K562 (cell line): ENCODE data around the gene SEC14L3. TPM values are rescaled to one million over a fixed set of nuclear protein-coding genes. Genes with fewer than 3 reads are reported as not detected.

Source experiments
- AFF1 ChIP-seq, 2 experiments: fragments of 450-650 bp; IDR thresholded peaks; 2 replicates each; pipeline ENCODE4 v1.6.1; 2018; ENCODE audit warnings: mild to moderate bottlenecking in 2 of 2, low read depth in 1 of 2; ENCODE audit not compliant: partially characterized antibody in 2 of 2
- BRD4 ChIP-seq: fragments of 200-600 bp; sonication (generic); IDR thresholded peaks from 2 replicates; pipeline ENCODE4 v1.6.1; 2017; ENCODE audit warnings: inconsistent platforms
- E2F6 ChIP-seq, 2 experiments: IDR thresholded peaks; 2 replicates each; pipeline ENCODE4 v1.6.1; 2011; ENCODE audit warnings: borderline replicate concordance in 1 of 2, control low read depth in 1 of 2, low read depth in 1 of 2, low read length in 1 of 2, mild to moderate bottlenecking in 1 of 2, mixed read lengths in 1 of 2, moderate library complexity in 1 of 2; ENCODE audit not compliant: insufficient read depth in 1 of 2, insufficient read length in 1 of 2, poor library complexity in 1 of 2, severe bottlenecking in 1 of 2; ENCODE audit errors: extremely low read depth in 1 of 2
- FOXK1 ChIP-seq: sonication (generic); formaldehyde crosslinking; IDR thresholded peaks from 2 replicates; pipeline ENCODE4 v1.8.0; 2022; ENCODE audit warnings: missing genetic modification reagents, mild to moderate bottlenecking, borderline replicate concordance
- GABPB2 ChIP-seq: fragments of 250-450 bp; sonication (Bioruptor Pico); conservative IDR thresholded peaks from 2 replicates; pipeline ENCODE4 v1.5.1; 2021; ENCODE audit warnings: mild to moderate bottlenecking
- HDAC6 ChIP-seq: IDR thresholded peaks from 2 replicates; pipeline ENCODE4 v1.6.1; 2012; ENCODE audit warnings: low read depth, mild to moderate bottlenecking, control low read depth, inconsistent platforms, low read length, moderate library complexity
- ILK ChIP-seq: fragments of 450-650 bp; IDR thresholded peaks from 2 replicates; pipeline ENCODE4 v1.6.1; 2016; ENCODE audit warnings: missing genetic modification characterization, low read depth, mild to moderate bottlenecking, missing compliant biosample characterization, moderate library complexity, borderline replicate concordance
- KDM2B ChIP-seq: fragments of 250-450 bp; sonication (Bioruptor Pico); IDR thresholded peaks from 2 replicates; pipeline ENCODE4 v1.8.0; 2021; ENCODE audit warnings: mild to moderate bottlenecking, moderate library complexity
- NR2C1 ChIP-seq, 2 experiments: fragments of 450-650 bp; IDR thresholded peaks; 2 replicates each; pipeline ENCODE4 v1.6.1; 2017; ENCODE audit warnings: mild to moderate bottlenecking in 2 of 2, antibody characterized with exemption in 1 of 2, inconsistent platforms in 1 of 2, missing compliant biosample characterization in 1 of 2, missing genetic modification characterization in 1 of 2
- POLR2A ChIP-seq: fragments of 450-650 bp; conservative IDR thresholded peaks from 2 replicates; pipeline ENCODE4 v1.6.1; 2016
- TAF7 ChIP-seq: fragments of 450-650 bp; IDR thresholded peaks from 2 replicates; pipeline ENCODE4 v1.6.1; 2016; ENCODE audit warnings: missing genetic modification characterization, missing compliant biosample characterization
- USF1 ChIP-seq: sonication (generic); formaldehyde crosslinking; IDR thresholded peaks from 2 replicates; pipeline ENCODE4 v1.9.0; 2022; ENCODE audit warnings: mild to moderate bottlenecking, missing genetic modification reagents
- VEZF1 ChIP-seq: fragments of 200-800 bp; sonication (Bioruptor generic); IDR thresholded peaks from 2 replicates; pipeline ENCODE4 v1.6.1; 2017; ENCODE audit warnings: missing genetic modification characterization, missing compliant biosample characterization
- ZBTB43 ChIP-seq: sonication (generic); formaldehyde crosslinking; IDR thresholded peaks from 2 replicates; pipeline ENCODE4 v1.8.0; 2023; ENCODE audit warnings: mild to moderate bottlenecking, missing genetic modification reagents
- ZNF277 ChIP-seq: fragments of 250-450 bp; sonication (Bioruptor Pico); IDR thresholded peaks from 2 replicates; pipeline ENCODE4 v1.8.0; 2022; ENCODE audit warnings: inconsistent platforms, mild to moderate bottlenecking, moderate library complexity, borderline replicate concordance
- ZNF316 ChIP-seq: fragments of 450-650 bp; IDR thresholded peaks from 2 replicates; pipeline ENCODE4 v1.6.1; 2016
- polyA plus RNA-seq, 8 experiments: library from polyadenylated mRNA; depleted of rRNA in 4 of 8; stranded (reverse) in 5 of 8; unstranded in 3 of 8; fragments of >200 nt; fragmentation: Nextera tagmentation in 2 of 8; fragmentation: Illumina TruSeq in 1 of 8; extraction: Ambion mirVana in 2 of 8; extraction: Trizol in 1 of 8; gene quantifications; 2 replicates each; pipeline versions ENCODE4 v1.2.1 to v1.2.3, GENCODE V29; 2011 to 2014; ENCODE audit warnings: inconsistent platforms in 1 of 8, missing spikeins in 1 of 8
- total RNA-seq, 7 experiments: library from RNA; depleted of rRNA in 6 of 7; stranded (reverse); fragments of >200 nt in 6 of 7; fragmentation: Illumina TruSeq in 2 of 7; extraction: Trizol in 2 of 7; gene quantifications; 2 replicates each; pipeline versions ENCODE4 v1.2.1 to v1.2.3, GENCODE V29; 2011 to 2021; ENCODE audit warnings: low replicate concordance in 1 of 7

The SEC14L3 gene
- total and polyA plus RNA-seq, 9 of the 15 experiments (the other 6 are each of a cell fraction or from before 2014, with no cell fraction given), result not detected

GRCh38 chr22:30425616-30426387 lies 46.0 kb downstream of the SEC14L3 start, which contains the start of gene MTFP1 (continued):
- TF ChIP-seq ZNF277 (no peak), ILK (tag) (no peak), GABPB2 (CRISPR knock-in tag) (no peak), NR2C1 (IDR thresholded peaks at IDR 0.05) (no peak), NR2C1 (tag; IDR thresholded peaks at IDR 0.05) (no peak), POLR2A (peak; percentile 71), HDAC6 (no peak), BRD4 (no peak), USF1 (CRISPR knock-in tag) (peak; percentile 46), AFF1 (IDR thresholded peaks at IDR 0.05; ENCODE audit: low read depth in 1 of 2, partially characterized antibody in 2 of 2) (no peak), ZNF316 (no peak), E2F6 (IDR thresholded peaks at IDR 0.05; ENCODE audit: borderline replicate concordance in 1 of 2, extremely low read depth in 1 of 2, insufficient read depth in 1 of 2, insufficient read length in 1 of 2, low read depth in 1 of 2, low read length in 1 of 2, poor library complexity in 1 of 2, severe bottlenecking in 1 of 2) (peak; percentile 65 to 87), KDM2B (CRISPR knock-in tag) (no peak), ZBTB43 (CRISPR knock-in tag) (no peak), TAF7 (no peak), FOXK1 (no peak), VEZF1 (CRISPR knock-in tag) (no peak)
